NOMO-1 (cell line): ENCODE results near the gene NOL9.

Experiments
- DNase-seq, 2 experiments: peaks; one replicate each; lab custom pipeline; 2025; ENCODE audit not compliant: unreplicated experiment in 2 of 2; lab: John Stamatoyannopoulos, UW

NOL9 gene

GRCh38 chr1:6528492-6528891, 25.8 kb downstream of the NOL9 start:
- DNase-seq: no peak

DNA sequence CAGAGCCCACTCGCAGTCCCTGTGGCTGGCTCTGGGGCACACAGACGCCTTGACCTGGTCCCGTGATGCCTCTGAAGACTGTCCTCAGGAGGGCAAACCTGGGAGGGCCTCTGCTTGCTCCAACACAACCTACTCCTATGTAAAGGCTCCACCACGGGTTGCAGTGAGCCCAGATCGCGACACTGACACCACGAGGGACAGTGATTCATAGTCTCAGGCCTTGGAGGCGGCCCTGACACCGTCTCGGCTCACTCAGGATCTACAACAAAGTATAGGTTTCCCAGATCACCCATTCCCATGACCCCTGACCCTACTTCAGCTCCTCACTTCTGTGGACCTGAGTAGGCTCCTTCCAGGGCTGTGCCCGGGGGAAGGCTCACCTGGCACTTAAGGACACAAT, 28.0 kb downstream of the NOL9 start:
- no peak for DNase-seq

GRCh38 chr1:6523566-6523965, 30.7 kb downstream of the NOL9 start:
- peak in 1 of 2 experiments; percentile 22 for DNase-seq

- DNase-seq: no peak
Observed at GRCh38 chr1:6521536-6521935, 32.8 kb downstream of the NOL9 start.

DNA sequence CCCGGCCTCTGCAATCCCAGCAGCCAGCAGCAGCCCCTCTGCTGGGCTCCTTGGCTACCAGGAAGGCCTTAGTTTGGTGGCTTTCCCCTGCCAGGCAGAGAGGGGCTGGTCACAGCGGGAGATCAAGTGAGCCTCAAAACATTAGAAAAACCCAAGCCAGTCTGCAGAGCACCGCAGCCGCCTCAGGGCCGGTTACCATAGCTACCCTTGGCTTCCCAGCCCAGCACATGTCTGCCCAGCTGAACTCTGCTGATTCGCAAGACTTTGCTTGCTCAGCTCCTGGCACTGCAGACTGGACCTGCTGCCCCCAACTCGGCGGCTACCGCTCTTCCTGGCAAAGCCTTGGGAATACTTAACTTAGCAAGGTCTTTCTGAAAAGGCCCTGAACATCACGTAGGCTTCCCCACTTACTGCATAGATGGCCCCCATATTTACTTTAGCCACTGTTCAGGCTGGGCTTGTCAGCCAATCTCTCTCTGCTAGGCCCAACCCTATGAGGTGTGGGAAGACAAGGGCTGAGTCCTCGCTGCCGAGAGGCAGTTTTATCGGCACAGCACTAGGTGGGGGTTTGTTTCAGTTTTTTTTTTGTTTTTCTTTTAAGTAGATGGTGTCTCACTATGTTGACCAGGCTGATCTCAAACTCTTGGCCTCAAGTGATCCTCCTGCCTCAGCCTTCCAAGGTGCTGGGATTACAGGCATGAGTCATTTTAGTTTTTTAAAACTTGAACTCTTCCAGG, 34.2 kb downstream of the NOL9 start:
- DNase-seq: no peak

DNA sequence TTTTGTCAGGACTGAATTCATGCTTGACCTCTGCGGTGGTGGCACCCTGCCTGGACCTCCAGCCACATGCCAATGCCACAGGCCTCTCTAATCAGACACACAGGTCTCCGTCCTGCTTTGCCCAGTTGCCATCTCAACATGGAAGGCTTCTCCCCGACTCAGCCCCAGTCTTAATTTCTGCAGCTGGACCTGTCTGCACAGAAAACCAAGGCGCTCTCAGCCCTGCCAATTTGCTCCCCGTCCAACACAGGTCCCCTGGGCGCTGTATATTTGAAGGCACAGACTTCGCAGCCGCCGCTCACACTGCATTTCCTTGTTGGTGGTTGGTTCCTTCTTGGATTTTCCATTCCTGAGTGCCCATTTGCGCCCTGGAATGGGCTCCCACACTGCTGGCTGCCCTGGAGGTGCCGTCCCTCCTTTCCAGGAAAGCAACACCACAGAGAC, 34.8 kb downstream of the NOL9 start:
- DNase-seq: no peak

GRCh38 chr1:6517435-6517851, 36.9 kb downstream of the NOL9 start:
- no peak for DNase-seq

DNA sequence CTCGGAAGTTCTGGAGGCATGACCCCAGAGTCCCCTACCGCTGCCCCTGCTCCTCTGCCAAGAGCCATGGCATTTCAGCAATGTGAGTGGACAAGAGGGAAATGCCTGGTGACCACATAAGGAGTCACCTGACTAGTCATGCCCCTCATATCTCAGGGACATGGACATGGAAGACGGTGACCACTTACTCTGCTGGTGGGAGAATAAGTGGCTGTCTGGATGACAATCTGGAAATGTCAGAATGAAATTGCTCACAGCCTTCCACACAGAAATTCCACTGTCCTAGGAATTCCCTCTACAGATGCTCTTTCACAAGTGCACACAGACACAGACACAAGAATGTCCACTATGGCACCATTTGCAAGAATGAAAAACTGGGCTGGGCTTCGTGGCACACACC, 38.5 kb downstream of the NOL9 start:
- DNase-seq: no peak

DNA sequence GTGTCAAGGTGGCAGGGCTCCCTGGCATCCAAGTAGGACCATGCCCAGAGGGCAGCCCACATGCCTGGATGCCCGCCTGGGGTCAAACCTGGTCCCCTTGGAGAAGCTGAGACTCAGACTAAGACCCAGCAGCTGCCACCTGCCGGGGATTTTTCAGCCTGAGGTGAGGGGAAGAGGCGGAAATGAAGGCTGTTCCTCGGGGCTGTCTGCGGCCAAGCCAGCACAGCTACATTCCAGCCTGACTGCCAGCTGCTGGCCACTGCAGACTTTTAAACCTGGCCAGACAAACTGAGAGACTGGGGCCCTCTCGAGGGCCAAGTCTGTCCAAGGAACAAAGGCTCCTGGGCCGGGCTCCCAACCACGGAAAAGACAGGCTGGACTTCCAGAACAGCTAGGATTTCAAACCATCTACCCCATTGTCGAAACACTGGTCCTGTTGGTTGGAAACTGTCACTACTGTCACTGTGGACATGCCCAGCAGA, 41.0 kb downstream of the NOL9 start:
- no peak for DNase-seq

- no peak for DNase-seq
Observed at GRCh38 chr1:6512908-6513280, 41.4 kb downstream of the NOL9 start.

DNA sequence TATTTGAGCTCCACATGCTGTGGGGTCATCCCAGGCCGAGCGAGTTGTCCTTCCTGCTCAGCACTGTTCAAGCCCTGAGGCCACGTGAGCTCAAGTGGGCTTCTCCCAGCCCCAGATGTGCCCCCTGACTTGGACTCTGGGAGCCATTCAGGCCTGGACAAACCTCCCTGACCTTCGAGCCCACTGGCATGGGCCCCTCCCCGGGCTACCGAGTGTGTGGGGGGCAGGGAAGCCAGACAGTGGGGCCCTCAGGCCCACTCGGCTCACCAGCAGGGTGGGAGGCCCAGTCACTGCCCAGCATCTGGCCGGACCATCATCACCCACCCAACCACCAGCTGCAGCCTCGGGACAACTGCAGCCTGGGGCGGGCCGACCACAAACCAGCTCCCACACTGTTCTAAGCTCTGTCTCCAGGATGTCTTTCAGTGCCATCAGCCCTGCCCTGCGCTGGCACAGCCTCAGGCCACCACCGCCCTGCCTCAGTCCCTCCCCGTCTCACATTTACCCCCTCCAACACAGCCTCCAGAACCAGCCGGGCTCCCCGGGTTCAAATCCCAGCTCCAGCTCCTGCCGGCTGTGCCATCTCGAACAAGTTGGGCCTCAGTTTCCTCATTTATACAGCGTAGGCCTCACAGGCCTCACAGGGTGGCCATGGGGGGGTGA, 41.9 kb downstream of the NOL9 start:
- no peak for DNase-seq

- no peak for DNase-seq
Observed at GRCh38 chr1:6511561-6512244, 42.6 kb downstream of the NOL9 start.

GRCh38 chr1:6511056-6511455, 43.3 kb downstream of the NOL9 start:
- no peak for DNase-seq

GRCh38 chr1:6510493-6510892, 43.8 kb downstream of the NOL9 start:
- DNase-seq: no peak

- no peak for DNase-seq
Observed at GRCh38 chr1:6509919-6510291, 44.4 kb downstream of the NOL9 start.

DNA sequence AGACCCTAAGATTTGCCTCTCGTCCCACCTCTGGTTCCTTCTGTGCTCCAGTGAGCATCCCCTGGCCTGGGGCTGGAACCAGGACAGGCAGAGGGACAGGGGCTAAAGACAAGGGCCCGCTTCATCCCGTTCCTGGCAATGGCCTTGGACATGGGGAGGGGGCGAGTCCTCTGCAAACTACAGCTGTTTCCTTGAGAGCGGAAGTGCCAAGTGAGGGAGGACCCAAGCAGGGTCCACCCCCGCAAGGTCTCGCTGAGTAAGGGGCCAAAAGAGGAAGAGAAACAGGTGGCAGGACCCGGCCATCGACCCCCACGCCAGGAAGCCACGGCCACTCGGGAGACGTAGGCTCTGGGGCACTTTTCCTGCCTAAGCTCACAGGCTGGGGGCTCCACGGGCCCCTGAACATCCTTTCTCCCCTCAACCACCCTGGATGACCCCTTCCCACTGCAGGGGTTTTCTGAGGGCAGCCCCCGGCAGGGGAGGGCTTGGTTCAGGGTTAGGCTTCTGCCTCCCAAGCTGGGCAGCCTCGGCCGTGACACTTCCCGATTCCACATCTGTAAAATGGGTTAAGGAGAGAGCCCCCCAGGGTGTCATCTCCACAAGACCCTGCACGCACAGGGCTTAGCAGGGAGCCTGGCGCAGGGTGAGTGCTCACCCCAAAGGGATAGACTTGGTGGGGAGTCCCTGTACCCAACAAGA, 44.9 kb downstream of the NOL9 start:
- DNase-seq: no peak

DNA sequence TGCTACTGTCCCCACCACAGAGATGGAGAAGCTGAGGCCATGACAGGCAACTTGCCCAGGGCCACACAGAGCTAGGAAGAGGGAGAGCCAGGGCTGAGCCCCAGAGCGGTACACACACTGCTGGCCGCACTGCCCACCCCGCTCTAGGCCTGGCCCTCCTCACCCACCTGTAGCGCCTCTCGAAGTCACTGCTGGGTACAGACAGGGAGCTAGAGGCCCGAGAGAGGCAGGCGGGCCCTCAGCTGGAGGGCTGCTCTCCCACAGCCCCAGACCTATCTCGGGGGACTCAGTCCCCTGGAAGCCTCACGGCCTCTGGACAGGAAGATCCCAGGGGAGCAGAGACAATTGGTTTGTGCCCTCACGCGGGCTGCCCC, 45.5 kb downstream of the NOL9 start:
- DNase-seq: no peak

GRCh38 chr1:6508154-6508815, 46.0 kb downstream of the NOL9 start:
- no peak for DNase-seq

DNA sequence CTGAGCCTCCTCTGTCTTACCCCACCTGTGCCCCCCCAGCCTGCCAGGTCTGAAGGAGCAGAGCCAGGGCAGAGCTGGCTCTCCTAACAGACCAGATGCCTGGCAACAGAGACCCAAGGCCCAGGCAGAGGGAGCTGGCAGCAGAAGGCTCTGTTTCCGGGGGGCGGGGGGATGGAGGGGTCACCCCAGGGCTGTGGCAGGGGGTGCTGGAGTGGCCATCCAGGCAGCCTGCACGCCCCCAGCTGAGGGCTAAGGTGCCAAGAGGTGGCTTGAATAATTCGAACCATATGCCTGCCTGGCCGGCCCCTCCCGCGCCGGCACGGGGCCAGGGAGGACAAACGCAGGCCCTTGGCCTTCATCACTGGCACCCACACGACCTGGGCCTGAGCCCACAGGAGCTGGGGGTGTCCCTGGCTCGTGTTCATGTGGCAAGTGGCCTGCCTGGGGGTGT, 46.8 kb downstream of the NOL9 start:
- DNase-seq: no peak

GRCh38 chr1:6507037-6507428, 47.3 kb downstream of the NOL9 start:
- no peak for DNase-seq
